Activated CD4-positive, CD25-positive, alpha-beta regulatory T cell treated with anti-CD3 and anti-CD28 coated beads, Interleukin-2, amount 50 U/mL, for 72 hours (primary cell): ENCODE data around the gene SMPD4.
"Not testable (repeated sequence)": the region's sequence is repeated elsewhere in the genome, so short reads cannot be mapped to it uniquely, and the experiment has no call there.

ENCODE experiments used
- DNase-seq: peaks from one replicate; pipeline ENCODE4 v3.0.0; 2021

Gene SMPD4

GRCh38 chr2:130181325-130181879 is at the start of gene SMPD4:
Gene SMPD4, minus strand, starts transcription at chr2:130181602. Its CDS starts 5,010 bp downstream, at chr2:130176592.
- peak; percentile 98 for DNase-seq

- not testable (repeated sequence) for DNase-seq
Measured at GRCh38 chr2:130230907-130231306, 49.5 kb upstream of the SMPD4 start.

GRCh38 chr2:130230376-130230775 is 49.0 kb upstream of the SMPD4 start:
- DNase-seq: not testable (repeated sequence)

- peak; percentile 37 for DNase-seq
Measured at GRCh38 chr2:130229161-130229510, 47.7 kb upstream of the SMPD4 start.

- not testable (repeated sequence) for DNase-seq
Measured at GRCh38 chr2:130228467-130229160, 47.2 kb upstream of the SMPD4 start.

- DNase-seq: not testable (repeated sequence)
Measured at GRCh38 chr2:130228005-130228404, 46.6 kb upstream of the SMPD4 start.

- DNase-seq: not testable (repeated sequence)
Measured at GRCh38 chr2:130222523-130222922, 41.1 kb upstream of the SMPD4 start.

- DNase-seq: not testable (repeated sequence)
Measured at GRCh38 chr2:130220505-130220904, 39.1 kb upstream of the SMPD4 start.

- not testable (repeated sequence) for DNase-seq
Measured at GRCh38 chr2:130219147-130219546, 37.7 kb upstream of the SMPD4 start.

GRCh38 chr2:130207051-130207450 is 25.6 kb upstream of the SMPD4 start:
- DNase-seq: not testable (repeated sequence)

- DNase-seq: not testable (repeated sequence)
Measured at GRCh38 chr2:130203150-130203549, 21.7 kb upstream of the SMPD4 start.

- not testable (repeated sequence) for DNase-seq
Measured at GRCh38 chr2:130202518-130202917, 21.1 kb upstream of the SMPD4 start.

GRCh38 chr2:130198343-130198742 is 16.9 kb upstream of the SMPD4 start, which contains the start of gene TUBA3E:
Gene TUBA3E, minus strand, starts transcription at chr2:130198439. Its CDS starts 79 bp downstream, at chr2:130198360.
- no peak for DNase-seq

- not testable (repeated sequence) for DNase-seq
Measured at GRCh38 chr2:130196052-130196451, 14.7 kb upstream of the SMPD4 start.

GRCh38 chr2:130195089-130195635 is 13.8 kb upstream of the SMPD4 start:
- not testable (repeated sequence) for DNase-seq

- DNase-seq: not testable (repeated sequence)
Measured at GRCh38 chr2:130193824-130194223, 12.4 kb upstream of the SMPD4 start.

GRCh38 chr2:130192451-130192850 is 11.0 kb upstream of the SMPD4 start:
- not testable (repeated sequence) for DNase-seq

GRCh38 chr2:130191319-130191718 is 9.9 kb upstream of the SMPD4 start:
- not testable (repeated sequence) for DNase-seq

GRCh38 chr2:130190237-130190636 is 8.8 kb upstream of the SMPD4 start:
- DNase-seq: no peak

GRCh38 chr2:130188958-130189357 is 7.6 kb upstream of the SMPD4 start:
- not testable (repeated sequence) for DNase-seq

- DNase-seq: not testable (repeated sequence)
Measured at GRCh38 chr2:130187859-130188792, 6.7 kb upstream of the SMPD4 start.

- DNase-seq: no peak
Measured at GRCh38 chr2:130187268-130187667, 5.9 kb upstream of the SMPD4 start.

GRCh38 chr2:130186391-130186790 is 5.0 kb upstream of the SMPD4 start:
- no peak for DNase-seq
